Caki2 (cell line): ENCODE results near the gene AP4B1. TPM values are rescaled to one million over a fixed set of nuclear protein-coding genes. Genes with fewer than 3 reads are reported as not detected.
A peak's percentile ranks its signal among the peaks of the same experiment; 100 is the strongest.
"Not testable (repeated sequence)": the region's sequence is repeated elsewhere in the genome, so short reads cannot be mapped to it uniquely, and the experiment has no call there.

Experiments
- DNase-seq: peaks from one replicate; pipeline ENCODE4 v3.0.0-alpha.2; 2015; ENCODE audit warnings: low read depth
- in situ Hi-C: cut with HindIII; loops from 2 replicates; pipeline ENCODE4 v1.10.0; 2016; ENCODE audit warnings: low sequenced_read_pairs, low pct_unique_long_range_greater_than_20kb, mixed read lengths
- total RNA-seq: library from RNA; depleted of rRNA; stranded (reverse); fragments of >200 nt; shearing (Covaris generic); gene quantifications from 2 replicates; pipeline ENCODE4 v1.2.3, GENCODE V29; 2014; ENCODE audit warnings: low replicate concordance; rRNA removed

Gene AP4B1
- 2.0 and 2.3 TPM in 2 replicates for total RNA-seq

DNA sequence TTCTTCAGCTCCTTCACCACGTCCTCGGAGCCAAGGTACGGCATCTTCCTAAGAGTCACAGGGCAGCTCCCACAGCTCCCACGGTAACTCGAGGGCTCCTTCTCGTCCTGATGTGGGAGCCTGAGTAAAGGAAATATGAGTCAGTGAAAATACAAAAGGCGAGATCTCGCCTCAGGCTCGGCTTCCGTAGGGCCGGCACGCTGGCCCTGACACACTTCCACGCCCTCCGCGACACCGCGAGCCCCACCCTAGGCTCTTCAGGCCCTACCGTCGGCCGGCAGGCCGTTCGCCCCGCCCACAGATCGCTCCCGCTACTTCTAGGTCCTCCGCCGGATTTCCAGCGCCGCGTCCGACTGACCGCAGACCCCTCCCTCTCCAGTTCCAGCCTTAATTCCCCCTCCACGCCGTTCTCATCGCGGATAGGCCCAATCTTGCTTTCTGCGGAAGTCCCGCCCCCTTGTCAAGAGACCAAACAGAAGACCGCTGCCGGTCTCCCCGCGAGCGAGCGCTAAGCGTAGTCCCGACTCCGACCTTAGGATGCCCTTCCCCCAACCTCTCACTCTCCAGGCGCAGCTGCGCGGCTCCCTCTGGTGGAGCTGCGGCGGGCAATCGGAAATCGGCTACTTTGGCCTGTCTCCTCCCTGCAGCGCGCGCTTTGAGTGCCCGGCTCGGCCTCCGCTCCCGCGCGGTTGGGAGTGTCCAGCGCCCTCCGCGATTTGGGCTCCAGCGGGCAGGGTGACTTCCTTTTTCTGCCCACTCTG is at the start of gene AP4B1, which contains the start of gene DCLRE1B:
Gene AP4B1 (minus strand): TSS at position 126 of the 761 bp plus-strand sequence. CDS start 82 bp downstream, at position 44.
Gene DCLRE1B (plus strand): TSS at position 653 of the 761 bp plus-strand sequence. CDS start 261 bp downstream, outside the sequence.
- peak; percentile 99 for DNase-seq
- in situ Hi-C loops: no loop called here

DNA sequence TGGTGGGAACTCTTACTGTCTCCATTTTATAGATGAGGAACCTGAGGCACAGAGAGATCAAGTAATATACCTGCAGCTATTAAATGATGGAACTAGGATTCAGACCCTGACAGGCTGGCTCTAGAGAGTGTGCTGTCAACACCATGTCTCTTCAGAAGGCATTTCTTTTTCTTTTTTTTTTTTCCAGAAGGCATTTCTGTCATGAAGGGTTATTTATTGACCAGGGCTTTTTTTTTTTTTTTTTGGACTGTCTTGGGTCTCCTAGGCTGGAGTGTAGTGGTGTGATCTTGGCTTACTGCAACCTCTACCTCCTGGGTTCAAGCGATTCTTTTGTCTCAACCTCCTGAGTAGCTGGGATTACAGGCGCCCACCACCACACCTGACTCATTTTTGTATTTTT is 47.1 kb upstream of the AP4B1 start:
- DNase-seq: no peak
- in situ Hi-C loops: no loop called here

DNA sequence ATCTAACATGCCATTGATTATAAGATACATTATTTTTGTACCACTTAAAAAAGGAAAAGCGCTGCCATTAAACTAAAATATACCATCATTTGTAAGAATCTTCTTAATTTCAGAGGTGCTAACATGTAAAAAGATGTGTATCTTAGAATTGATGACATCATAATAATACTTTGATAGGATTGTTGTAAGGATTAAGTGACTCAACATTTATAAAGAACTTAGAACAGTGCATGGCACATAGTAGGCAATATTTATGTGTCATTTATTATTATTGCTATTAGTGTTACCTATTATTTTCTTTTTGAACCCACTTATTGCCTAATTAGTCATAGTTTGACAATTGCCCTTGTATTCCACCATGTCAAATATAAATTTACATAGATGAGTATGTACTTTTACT is 46.3 kb upstream of the AP4B1 start:
- no peak for DNase-seq
- in situ Hi-C loops: no loop called here

DNA sequence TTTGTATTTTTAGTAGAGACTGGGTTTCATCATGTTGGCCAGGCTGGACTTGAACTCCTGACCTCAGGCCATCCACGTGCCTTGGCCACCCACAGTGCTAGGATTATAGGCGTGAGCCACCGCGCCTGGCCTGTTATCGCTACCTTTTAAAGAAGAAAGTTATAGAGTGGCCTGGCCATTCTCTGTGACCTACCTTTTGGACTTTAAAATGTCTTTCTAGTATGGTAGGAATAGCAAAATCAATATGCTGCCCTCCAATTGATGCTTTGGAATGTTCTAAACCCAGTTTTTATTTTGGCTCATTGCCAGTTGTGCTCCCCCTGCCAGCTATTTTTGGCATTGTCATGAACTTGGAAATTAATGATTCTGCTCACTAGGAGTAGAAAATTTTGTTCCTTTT is 44.4 kb upstream of the AP4B1 start:
- in situ Hi-C loops: no loop called here
- no peak for DNase-seq

DNA sequence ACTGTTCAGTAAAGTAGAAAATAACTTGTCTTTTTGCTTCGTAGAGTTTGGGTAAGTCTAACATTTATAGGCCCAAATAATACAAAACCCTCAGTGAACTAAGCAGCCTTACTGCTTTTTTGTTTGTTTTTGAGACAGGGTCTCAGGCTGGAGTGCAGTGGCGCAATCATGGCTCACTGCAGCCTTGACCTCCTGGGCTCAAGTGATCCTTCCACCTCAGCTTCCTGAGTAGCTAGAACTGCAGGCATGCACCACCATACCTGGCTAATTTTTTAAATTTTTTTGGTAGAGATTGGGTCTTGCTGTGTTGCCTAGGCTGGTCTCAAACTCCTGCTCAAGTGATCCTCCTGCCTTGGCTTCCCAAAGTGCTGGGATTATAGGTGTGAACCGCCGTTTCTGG is 43.6 kb upstream of the AP4B1 start:
- DNase-seq, in situ Hi-C loops: not testable (repeated sequence)

DNA sequence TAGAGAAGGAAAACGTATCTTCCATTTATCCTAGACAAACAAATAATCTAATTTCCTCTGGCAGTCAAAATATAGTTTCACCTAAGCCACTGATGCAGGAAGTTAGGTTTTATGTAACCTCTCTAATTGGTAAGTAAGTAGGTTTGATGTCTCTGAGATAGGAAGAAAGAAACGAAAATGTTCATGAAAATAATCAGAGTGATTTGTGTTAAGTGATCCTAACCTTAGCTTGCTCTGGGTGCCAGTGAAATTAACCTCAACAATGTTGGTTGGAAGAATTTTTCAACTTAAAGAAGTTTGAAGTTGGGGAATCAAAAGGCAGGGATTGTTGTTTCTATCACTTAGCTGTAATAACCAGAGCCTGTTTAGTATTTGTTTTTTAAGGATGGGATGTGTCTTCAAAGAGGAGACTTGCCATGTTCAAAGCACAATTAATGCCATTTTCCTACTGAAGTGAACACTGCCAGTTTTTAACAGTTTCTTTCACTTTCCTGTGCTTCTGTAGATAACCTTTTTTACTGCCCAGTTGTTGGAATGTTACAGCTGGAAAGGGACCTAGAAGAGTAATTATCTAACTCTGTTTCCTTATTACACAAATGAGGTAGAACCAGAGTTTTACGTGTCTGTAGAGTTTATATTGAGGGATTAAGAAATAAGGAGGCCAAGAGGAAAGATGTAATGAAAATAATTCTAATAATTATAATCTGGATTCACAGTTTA is 42.9 kb upstream of the AP4B1 start:
- in situ Hi-C loops: no loop called here
- no peak for DNase-seq

DNA sequence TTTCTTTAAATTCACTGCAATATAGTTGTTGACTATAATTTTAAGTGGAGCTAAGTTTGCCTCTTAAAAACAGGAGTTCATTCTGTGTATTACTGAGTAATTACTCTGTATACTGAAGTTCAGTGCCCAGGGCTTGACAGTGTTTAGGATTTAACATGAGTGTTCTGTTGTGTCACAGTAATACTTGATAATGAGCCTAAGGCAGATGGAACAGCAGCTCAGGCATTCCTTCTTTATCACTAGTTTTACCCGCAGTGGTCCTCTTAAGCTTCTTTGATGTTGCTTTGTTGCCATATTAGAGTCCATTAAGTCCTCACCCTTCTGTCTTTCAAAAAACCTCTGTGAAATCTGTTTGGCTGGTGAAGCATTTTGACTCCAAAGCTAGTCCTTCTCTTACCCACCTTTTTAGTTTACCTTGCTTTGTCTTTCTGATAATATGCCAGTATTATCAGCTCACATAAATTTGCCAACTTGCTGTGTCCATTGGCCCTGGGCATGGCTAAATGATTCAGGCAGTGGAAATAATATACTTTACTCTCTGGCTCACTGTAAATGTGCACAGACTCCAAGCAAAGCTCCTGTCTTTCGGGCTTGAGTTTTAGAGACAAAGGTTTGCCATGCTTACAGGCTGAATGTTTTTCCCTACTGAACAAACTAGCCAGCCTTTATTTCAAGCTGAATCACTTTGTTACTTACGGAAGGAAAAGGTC is 42.2 kb upstream of the AP4B1 start:
- no peak for DNase-seq
- in situ Hi-C loops: no loop called here

DNA sequence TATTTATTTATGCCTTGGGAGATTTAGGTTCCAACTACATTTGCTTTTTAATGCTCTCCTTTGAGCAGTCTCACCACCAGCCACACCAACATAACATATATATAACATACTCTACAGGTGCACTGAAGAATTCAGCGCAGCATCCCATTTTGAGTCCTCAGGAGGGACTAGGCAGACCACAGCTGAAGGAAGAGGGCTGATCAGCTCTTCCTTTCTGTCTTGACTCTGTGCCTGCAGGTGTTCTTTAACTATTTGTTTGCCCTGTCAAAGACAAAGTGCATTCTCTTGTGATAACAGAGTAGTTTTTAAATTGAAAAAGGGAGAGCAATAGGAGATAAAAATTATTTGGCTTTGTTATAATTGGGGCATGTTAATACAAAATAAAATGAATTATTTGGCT is 41.5 kb upstream of the AP4B1 start:
- in situ Hi-C loops: no loop called here
- no peak for DNase-seq

DNA sequence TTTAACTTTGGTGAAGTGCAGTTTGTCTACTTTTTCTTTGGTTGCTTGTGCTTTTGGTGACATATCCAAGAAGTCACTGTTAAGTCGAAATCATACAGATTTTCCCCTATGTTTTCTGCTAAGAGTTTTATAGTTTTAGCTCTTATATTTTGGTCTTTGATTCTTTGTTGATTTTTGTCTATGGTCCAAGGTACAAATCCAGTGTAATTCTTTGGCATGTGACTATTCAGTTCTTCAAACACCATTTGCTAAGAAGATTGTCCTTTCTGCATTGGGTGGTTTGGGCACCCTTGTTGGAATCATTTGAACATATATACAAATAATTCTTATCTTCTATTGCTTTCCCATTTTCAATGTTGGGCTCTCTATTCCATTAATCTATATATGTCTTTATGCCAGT is 40.7 kb upstream of the AP4B1 start:
- in situ Hi-C loops: no loop called here

DNA sequence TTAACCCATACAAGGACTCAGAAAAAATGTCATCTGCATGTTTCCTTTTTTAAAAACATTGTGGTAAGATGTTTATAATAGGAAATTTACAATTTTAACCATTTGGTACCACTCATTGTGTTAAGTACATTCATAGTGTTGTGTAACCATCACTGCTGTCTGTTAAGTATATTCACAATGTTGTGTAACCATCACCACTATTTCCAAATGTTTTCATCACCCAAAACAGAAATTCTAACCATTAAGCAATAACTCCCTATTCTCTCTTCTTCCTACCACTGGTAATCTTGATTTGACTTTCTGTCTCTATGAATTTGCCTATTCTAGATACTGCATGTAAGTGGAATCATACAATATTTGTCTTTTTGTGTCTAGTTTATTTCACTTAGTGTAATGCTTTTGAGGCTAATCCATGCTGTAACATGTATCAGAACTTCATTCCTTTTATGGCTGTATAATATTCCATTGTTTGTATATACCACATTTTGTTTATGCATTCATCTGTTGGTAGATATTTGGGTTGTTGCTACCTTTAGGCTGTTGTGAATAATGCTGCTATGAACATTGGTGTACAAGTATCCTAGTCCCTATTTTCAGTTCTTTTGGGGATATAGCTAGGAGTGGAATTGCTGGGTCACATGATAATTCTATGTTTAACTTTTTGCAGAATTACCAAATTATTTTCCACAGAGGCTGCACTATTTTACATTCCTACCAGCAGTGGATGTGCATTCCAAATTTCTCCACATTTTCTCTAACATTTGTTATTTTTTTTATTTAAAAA is 38.6 kb upstream of the AP4B1 start:
- in situ Hi-C loops: no loop called here
- no peak for DNase-seq

More for the DNA sequence above, 40.7 kb upstream of the AP4B1 start:
- DNase-seq: no peak

DNA sequence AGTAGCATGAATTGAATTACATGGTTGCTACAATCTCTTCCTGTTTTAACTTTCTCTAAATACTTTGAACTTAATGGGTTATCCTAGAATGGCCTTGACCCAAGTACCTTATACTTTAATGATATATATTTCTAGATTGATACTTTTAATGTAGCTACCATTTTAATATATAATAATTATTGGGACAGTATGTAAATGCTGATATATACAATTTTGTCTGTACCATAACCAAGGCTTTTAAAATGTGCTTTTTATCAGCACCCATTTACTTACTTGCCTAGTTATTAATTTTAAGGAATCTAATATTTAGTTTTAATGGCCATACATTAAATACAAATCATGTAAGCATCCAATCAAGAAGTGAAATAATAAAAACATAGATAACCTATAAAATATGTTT is 37.9 kb upstream of the AP4B1 start:
- no peak for DNase-seq
- in situ Hi-C loops: no loop called here

DNA sequence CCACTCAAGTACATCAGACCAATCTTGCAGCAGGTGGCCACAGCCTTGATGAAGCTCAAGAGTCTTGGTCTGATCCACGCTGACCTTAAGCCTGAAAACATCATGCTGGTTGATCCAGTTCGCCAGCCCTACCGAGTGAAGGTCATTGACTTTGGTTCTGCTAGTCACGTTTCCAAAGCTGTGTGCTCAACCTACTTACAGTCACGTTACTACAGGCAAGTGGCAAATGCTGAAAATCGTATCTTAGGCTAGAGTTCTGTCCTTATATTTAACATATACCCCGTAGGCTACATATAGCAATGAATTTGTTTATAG is 36.6 kb upstream of the AP4B1 start:
- DNase-seq: no peak
- in situ Hi-C loops: no loop called here

DNA sequence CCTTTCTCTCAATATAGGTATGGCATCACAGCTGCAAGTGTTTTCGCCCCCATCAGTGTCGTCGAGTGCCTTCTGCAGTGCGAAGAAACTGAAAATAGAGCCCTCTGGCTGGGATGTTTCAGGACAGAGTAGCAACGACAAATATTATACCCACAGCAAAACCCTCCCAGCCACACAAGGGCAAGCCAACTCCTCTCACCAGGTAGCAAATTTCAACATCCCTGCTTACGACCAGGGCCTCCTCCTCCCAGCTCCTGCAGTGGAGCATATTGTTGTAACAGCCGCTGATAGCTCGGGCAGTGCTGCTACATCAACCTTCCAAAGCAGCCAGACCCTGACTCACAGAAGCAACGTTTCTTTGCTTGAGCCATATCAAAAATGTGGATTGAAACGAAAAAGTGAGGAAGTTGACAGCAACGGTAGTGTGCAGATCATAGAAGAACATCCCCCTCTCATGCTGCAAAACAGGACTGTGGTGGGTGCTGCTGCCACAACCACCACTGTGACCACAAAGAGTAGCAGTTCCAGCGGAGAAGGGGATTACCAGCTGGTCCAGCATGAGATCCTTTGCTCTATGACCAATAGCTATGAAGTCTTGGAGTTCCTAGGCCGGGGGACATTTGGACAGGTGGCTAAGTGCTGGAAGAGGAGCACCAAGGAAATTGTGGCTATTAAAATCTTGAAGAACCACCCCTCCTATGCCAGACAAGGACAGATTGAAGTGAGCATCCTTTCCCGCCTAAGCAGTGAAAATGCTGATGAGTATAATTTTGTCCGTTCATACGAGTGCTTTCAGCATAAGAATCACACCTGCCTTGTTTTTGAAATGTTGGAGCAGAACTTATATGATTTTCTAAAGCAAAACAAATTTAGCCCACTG is 36.0 kb upstream of the AP4B1 start:
- no peak for DNase-seq
- in situ Hi-C loops: no loop called here

DNA sequence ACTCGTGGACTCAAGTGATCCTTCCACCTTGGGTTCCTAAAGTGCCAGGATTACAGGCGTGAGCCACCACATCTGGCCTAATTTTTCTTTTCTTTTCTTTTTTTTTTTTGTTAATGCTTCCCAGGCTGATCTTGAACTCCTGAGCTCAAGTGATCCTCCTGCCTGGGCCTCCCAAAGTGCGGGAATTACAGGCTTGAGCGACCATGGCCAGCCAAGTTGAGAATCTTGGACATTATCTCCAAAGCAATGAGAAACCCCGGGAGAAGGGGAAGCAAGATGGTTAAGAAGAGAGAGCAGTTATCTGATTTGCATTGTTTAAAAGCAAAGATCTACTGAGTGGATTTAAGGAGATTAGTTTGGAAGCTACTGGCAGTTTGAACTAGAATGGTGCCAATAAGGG is 33.6 kb upstream of the AP4B1 start:
- no peak for DNase-seq
- in situ Hi-C loops: no loop called here

DNA sequence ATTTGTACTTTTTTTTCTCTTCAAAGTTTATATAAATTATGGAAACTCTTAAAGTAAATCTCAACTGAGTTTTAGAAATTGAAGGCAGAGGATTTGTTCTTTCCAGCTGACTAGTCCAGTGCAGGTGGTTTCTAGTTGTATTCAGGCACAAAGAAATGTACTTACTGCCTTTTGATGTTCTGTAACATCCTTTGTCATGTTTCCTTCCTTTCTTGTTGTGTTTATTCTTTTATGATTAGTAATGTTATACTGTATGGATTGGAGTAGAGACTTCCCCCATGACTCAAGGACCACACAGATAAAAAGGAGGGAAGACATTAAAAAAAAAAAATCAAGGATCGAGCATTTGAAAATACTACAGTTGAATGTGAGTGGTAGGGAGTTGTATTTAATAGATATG is 32.5 kb upstream of the AP4B1 start:
- in situ Hi-C loops: no loop called here
- DNase-seq: no peak

DNA sequence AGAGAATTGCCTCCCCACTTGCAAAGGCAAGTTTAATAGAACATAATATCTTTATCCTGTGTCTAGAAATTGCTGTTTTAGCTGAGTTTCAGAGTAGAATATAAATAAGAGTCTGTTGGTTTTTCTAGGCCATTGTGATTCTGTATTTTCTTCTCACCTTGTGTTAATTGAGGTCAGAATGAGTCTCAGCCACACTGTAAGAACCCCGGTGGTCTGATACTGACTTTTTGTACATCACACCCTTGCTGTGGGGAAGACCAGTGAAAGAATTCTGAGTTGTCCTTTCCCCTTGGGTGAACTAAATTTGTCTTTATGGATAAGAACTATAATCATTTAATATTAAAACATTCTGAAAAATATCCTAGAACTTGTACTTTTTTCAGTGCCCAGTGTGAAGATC is 31.4 kb upstream of the AP4B1 start:
- in situ Hi-C loops: no loop called here
- no peak for DNase-seq

DNA sequence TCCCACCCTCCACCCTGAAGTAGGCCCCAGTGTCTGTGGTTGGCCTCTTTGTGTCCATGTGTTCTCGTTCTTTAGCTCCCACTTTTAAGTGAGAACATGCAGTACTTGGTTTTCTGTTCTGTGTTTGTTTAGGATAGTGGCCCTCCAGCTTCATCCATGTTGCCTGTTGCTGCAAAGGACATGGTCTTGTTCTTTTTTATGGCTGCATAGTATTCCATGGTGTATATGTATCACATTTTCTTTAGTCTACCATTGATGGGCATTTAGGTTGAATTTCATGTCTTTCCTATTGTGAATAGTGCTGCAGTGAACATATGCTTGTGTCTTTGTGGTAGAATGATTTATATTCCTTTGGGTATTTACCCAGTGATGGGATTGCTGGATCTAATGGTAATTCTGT is 30.6 kb upstream of the AP4B1 start:
- in situ Hi-C loops: no loop called here

More for the DNA sequence above, 30.6 kb upstream of the AP4B1 start:
- no peak for DNase-seq
